OCI-LY3 (cell line): ENCODE data around the gene TEX35.

Experiments
- EZH2phosphoT487 ChIP-seq: fragments of 200-600 bp; shearing (Covaris generic); IDR thresholded peaks from 2 replicates; pipeline ENCODE4 v1.6.1; 2018; ENCODE audit warnings: antibody characterized with exemption, mixed run types, low read depth
- TF ChIP-seq, protein P1 (sequence below): fragments of 200-600, 300-600 bp; sonication (generic); IDR thresholded peaks from 2 replicates; pipeline ENCODE4 v1.5.1; 2014; ENCODE audit warnings: antibody characterized with exemption, low read length, low read depth

DNA sequence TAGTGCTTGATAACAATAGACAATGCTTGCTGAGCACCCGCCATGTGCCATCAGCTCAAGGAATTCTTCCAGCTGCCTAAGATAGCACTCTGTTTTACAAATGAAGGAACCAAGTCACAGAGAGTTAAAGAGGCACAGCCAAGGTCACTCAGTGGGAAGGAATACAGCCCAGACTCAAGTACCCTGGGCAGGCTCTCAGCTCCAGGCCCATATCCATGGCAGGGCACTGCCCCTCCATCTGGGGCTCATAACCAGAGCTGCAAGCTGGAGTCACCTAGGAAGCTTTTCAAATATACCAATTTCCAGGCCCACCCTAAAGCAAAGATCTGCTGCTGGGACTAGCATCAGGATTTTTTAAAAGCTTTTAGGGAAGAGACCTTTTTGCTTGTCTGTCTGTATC is 17.8 kb upstream of the TEX35 start:
- TF ChIP-seq, protein P1, sequence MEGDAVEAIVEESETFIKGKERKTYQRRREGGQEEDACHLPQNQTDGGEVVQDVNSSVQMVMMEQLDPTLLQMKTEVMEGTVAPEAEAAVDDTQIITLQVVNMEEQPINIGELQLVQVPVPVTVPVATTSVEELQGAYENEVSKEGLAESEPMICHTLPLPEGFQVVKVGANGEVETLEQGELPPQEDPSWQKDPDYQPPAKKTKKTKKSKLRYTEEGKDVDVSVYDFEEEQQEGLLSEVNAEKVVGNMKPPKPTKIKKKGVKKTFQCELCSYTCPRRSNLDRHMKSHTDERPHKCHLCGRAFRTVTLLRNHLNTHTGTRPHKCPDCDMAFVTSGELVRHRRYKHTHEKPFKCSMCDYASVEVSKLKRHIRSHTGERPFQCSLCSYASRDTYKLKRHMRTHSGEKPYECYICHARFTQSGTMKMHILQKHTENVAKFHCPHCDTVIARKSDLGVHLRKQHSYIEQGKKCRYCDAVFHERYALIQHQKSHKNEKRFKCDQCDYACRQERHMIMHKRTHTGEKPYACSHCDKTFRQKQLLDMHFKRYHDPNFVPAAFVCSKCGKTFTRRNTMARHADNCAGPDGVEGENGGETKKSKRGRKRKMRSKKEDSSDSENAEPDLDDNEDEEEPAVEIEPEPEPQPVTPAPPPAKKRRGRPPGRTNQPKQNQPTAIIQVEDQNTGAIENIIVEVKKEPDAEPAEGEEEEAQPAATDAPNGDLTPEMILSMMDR = no peak
- TF ChIP-seq EZH2phosphoT487 = no peak
